ENCODE results near the gene XYLB.
"Not testable (repeated sequence)": the region's sequence is repeated elsewhere in the genome, so short reads cannot be mapped to it uniquely, and the experiment has no call there.

Gene XYLB

DNA sequence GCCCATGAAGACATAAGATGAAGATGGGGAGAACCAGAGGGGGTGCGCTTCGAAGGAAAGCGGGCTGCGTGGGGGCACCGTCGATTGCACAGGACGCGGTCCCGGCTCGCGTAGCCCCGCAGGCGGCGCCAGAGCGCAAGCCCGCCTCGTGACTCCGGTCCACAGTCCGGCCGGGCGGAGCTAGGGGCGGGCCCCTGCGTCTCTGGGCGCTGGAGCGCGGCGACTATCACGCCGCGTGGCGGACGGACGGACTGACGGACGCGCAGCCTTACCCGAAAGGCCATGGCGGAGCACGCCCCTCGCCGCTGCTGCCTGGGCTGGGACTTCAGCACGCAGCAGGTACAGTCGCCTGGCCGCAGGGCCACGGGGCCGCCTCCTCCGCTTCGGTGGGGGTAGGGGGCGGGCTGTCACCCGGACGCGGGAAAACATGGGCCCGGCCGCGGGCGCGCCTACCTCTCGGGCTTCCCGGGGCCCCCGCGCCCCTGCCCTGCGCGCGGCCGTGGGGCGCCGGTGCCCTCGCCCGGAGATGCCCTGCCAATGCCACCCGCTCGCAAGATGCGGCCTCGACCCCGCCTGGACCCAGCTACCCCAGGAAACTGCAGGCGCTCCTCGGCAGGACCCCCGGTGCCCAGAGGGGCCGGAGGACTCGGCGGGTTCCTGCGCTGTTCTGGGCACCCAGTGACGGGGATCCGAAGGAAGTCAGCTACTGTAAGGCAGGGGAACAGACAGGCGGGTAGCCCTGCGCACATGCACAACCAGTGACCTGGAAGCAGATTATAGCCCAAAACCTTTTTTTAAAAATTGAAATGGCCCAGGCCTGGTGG lies at the start of gene XYLB:
Gene XYLB (plus strand): TSS at position 199 of the 824 bp plus-strand sequence. CDS start 84 bp downstream, at position 283.
- DNase-seq (ENCODE audit: low read depth), result peak; percentile 43

DNA sequence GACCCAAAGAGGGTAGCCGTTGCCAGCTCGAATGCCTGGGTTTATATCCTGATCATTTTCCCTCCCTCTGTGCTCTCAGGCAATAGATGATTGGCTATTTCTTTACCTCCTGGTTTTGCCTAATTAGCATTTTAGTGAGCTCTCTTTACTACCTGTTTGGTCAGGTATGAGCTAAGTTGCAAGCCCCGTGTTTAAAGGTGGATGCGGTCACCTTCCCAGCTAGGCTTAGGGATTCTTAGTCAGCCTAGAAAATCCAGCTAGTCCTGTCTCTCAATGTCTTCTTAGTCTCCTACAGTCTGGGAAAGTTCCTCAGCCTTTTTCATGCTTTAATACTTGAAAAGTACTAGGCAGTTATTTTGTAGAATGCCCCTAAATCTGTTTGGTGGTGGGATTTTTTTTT lies 49.5 kb upstream of the XYLB start:
- DNase-seq (ENCODE audit: low read depth), result not testable (repeated sequence)

DNA sequence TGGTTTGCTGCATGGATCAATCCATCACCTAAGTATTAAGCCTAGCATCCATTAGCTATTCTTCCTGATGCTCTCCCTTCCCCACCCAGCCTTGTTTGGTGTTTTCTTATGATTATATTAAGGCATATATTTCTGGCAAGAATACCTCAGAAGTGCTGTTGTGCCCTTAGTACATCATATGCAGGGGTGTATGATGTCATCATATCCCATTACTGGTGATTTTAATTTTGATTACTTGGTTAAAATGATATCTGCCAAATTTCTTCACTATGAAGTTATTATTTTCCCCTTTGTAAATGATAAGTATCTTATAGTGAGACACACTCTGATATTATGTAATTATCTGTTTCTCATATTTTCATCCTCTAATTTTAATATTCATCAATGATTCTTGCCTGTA lies 49.0 kb upstream of the XYLB start:
- no peak for DNase-seq (ENCODE audit: low read depth)

DNA sequence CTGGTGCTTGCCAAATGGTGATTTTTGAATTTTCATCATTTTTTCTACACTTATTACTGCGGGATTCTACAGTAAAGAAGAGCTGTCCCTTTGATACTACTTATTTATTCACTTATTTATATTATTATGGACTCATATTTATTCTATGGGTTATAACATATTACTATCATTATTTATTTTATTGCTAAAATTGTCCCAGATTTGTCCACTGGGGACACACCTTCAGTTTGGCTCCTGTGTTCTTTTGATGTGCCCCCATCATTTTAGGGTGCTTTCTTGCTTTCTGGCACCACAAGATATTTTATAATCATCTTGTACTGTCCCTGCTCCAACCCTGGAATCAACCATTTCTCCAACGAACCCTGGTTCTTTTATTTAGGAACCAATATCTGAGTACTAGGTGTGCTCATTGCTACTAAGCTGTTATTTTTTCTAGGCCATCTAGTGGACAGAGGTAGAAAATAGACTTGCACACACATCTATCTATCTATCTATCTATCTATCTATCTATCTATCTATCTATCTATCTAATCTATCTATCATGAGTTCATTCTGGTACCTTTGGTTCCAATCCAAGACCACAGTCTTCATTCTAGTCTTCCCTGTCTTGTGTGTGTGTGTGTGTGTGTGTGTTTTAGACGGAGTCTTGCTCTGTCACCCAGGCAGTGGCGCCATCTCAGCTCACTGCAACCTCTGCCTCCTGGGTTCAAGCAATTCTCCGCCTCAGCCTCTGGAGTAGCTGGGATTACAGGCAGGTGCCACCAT lies 48.5 kb upstream of the XYLB start:
- DNase-seq (ENCODE audit: low read depth), result no peak

DNA sequence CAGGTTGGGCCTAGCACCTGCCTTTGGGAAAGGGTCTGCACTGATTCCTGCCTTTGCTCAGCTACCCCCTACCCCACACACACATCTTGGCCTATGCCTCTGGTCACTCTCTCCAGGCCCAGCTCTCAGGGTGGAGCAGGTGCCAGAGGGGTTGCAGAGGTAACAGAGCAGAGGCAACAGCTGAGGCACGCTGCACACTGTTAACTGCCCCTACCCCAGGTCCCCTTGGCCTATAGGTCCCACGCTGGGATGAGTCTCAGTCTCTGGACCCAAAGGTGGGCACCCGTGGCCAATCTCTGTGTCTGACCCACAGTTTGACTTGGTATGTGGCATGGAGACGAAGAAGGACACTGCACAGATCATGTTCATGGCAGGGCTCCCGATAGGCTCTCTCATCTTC lies 39.6 kb upstream of the XYLB start:
- DNase-seq (ENCODE audit: low read depth), result no peak

DNA sequence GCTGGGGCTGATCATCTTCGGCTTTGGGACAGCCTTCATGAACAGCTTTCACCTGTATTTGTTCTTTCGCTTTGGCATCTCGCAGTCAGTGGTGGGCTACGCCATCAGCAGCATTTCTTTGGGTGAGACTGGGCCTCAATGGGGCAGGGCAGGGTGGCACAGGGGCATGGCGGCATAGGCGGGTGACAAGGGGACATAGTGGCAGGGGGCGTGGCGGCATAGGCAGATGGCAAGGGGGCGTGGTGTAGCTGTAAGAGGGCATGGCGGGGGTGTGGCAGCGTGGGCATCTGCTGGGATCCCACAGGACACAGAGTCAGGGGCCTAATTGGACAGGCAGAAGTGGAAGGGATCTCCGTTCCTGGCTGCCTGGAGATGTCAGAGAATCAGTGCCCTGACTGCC lies 39.0 kb upstream of the XYLB start:
- no peak for DNase-seq (ENCODE audit: low read depth)

DNA sequence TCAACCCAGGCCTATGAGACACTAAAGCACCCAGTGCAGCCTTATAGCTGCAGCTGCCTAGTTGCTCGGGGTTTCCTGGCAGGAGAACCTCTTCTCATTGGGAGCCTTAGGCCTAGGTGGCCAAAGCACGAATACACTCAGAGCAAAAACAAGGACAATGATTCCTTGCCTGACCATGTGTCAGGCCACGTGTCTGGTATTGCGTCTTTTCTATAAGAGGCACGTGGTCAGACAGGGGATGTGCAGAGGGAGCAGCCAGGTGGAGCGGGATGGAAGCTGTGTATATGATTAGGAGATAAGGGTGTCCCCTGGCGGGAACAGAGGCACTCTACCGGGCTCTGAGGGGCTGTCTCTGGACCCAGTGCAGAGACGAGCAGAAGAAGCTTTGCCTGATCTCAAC lies 38.1 kb upstream of the XYLB start:
- no peak for DNase-seq (ENCODE audit: low read depth)

DNA sequence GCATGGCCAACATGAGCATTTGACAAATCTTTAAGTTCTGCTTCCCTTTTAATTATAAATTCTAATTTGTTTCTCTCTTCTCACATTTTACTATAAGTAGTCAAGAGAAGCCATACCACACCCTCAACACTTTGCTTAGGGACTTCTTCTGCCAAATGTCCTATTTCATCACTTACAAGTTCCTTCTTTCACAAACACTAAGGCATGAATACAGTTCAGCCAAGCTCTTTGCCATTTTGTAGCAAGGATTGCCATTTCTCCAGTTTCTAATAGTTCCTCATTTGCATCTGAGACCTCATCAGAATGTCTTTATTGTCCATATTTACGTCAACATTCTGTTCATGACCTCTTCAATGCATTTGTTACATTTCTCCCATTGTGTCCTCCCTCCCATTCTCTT lies 35.1 kb upstream of the XYLB start:
- DNase-seq (ENCODE audit: low read depth), result no peak

DNA sequence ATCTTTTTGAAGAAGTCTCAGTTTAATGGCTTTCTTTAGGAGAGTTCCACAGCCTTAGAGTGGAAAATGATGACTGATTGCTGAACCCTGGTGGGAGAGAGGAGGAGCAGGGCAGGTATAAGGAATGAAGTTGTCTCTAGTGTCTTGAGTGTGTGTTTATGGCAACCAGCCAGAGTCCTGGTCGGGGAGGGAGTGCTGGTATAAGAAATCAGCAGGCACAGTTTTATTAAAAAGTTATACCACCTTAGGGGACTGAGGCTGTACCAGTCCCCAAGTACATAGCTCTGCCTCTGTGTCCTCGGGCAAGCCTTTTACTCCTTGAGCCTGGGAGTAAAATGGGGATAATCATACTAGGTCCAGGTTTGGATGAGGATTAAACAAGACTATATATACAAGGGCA lies 34.6 kb upstream of the XYLB start:
- no peak for DNase-seq (ENCODE audit: low read depth)

DNA sequence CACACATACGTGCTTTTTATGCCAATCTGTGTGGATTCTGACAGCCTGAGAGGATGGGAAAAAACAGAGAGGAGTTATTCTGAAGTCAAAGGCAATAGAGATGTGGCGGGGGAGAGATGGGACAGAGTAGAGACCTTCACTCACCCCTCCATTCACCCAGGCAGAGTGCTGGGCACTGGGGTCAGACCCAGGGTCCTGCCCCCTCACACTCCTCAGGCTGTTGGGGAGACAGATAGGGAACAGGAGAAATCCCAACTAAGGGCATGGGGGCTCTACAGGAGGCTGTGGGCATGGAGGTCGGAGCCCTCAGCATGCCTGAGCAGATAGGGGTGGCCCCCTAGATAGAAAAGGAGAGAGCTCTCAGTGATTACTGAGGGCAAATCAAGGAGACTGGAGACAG lies 34.2 kb upstream of the XYLB start:
- no peak for DNase-seq (ENCODE audit: low read depth)

DNA sequence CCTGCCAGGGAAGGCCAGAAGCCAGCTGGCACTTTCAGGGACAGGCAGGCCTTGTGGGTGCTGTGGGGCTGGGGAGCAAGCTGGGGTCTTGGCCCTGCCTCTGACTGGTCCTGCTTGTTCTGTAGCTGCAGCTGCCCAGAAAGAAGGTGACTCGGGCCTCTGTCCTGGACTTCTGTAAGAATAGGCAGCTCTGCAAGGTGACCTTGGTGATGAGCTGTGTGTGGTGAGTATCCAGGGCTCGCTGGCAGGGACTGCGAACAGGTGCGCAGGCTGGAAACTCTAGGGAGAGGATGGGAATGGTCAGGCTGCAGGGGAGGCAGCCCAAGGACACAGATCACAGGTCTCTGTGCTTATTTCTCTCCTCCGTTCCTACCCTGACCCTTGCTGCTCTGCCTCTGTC lies 33.3 kb upstream of the XYLB start:
- DNase-seq (ENCODE audit: low read depth), result no peak

DNA sequence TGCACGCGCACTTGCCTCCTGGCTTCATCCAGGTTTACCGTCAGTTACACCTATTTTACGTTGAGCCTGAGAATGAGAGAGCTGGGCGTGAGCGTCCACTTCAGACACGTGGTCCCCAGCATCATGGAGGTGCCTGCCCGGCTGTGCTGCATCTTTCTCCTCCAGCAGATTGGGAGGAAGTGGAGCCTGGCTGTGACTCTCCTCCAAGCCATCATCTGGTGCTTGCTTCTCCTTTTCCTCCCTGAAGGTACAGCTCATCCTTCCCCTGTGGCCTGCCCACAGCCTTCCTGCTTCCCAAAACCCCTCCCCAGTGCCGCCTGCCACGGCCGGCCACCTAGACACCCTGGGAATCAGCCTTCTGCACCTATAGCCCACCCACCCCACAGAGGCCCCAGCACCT lies 32.9 kb upstream of the XYLB start:
- no peak for DNase-seq (ENCODE audit: low read depth)

DNA sequence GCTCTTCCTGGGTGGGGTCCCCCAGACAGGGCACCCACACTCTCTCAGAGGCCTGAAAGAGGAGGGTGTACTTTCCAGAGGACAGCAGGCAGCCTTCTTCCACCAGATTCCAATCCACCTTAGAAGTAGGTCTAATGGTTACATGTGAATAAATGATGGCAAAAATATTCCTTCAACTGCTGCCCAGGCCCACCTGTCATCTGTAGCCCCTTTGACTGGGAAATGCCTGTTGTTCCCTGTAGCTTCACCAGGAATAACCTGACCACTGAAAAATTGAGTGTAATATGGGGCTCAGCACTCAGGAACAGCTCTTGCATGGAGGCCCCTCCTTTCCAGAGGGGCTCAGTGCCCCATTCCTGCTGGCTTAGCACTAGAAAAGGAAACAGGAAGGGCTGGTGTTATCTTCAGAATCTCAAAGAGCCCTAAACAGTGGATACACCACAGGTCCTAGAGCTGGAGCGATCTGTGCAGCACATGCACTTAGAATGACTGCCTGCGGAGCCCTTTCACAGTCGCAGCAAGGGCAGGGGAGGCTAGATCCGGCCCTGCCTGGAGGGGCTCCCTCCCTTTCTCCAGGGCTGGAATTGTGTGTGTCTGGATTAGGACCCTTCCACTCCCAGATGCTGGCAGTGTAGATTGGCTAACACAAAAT lies 32.3 kb upstream of the XYLB start:
- no peak for DNase-seq (ENCODE audit: low read depth)

DNA sequence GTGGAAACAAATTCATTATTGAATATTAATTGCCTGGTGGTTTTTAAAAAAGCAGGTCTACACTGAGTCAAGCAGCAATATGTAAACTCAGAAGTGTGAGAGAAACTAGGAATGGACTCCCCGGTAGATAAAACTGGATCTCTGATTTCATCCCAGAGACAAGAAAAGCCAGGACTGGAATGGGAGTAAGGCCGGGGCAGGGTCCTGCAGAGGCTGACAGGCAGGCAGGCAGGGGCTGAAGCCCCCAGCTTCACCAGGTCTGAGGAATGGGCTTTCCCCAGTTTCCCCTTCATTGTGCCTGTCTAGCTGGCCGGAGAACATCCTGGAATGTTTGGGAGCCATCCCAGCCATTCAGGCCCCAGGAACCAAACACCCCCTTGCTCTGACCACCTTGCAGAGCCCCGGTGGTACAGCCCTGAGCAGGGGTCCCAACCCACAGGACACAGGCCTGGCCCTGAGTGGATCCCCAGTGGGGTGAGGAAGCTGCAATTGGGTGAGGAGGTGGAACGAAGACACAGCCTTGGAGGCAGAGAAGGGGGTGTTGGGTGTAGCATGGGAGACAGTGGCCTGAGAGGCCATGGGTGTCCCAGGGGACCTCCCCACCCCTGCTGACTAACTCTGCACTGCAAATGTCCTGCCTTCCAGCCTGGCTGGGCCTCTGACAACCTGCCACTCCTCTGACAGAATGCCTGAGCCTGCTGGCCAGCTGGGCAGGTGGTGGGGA lies 31.7 kb upstream of the XYLB start:
- no peak for DNase-seq (ENCODE audit: low read depth)

DNA sequence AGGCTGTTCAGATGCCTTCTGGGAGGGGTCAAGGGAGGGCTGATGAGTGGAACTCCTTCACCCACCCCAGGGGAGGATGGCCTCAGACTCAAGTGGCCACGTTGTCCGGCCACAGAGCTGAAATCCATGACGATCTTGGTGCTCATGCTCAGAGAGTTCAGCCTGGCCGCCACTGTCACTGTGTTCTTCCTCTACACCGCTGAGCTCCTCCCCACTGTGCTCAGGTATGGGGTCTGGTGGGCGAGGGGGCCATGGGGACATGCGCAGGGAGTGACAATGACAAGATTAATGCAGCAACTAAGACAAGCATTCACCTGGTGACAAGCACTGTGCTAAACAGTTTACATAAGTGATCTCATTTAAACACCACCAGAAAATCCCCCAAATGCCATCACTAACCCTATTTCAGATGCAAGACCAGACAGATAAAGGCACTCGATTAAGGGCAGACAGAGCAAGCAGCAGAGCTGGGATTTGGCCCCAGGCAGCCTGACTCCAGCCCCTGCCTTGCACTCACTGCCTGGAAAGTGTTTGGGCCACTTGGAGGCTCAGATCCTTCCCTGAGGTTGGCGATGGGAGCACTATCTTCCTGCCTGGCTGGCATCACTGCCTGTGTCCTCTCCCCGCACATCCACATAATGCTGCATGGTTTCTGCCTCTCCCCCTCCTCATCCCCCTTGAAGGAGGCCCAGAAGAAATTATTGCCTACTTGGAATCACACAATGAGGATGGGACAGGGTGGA lies 30.9 kb upstream of the XYLB start:
- DNase-seq (ENCODE audit: low read depth), result no peak

DNA sequence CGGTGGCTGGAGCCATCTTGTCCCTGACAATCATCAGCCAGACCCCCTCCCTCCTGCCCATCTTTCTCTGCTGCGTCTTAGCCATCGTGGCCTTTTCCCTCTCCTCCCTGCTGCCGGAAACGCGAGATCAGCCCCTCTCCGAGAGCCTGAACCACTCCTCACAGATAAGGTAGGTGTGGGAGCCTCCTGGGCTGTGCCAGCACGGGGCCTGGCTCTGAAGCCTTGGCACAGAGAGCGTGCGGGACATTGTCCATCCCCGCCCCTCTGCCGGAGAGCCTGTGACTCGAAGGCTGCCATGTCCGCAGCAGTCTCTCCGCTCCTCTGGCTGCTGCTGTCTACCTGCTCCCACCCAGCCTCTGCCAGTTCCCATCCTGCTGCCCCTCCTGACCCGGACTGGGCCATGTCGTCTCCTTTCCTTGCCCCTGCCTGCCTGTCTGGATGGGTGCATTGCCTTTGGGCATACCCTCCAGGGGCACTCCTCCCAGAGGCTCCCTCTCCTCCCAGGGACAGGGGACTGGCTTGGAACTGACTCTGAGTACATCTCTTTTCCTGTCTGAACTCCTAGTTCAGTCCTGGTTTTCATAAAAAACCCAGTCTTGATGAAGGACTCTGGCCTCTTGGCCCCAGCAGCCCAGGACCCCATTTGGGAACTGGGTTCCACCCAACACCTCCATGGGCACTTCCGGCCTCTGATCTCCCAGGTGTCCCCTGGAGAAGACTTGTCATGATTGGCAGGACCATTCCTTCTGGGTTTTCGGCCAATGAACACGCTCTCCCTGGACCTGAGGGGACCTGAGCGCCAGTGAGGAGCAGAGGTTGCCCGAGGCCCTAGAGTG lies 30.0 kb upstream of the XYLB start:
- DNase-seq (ENCODE audit: low read depth), result no peak

DNA sequence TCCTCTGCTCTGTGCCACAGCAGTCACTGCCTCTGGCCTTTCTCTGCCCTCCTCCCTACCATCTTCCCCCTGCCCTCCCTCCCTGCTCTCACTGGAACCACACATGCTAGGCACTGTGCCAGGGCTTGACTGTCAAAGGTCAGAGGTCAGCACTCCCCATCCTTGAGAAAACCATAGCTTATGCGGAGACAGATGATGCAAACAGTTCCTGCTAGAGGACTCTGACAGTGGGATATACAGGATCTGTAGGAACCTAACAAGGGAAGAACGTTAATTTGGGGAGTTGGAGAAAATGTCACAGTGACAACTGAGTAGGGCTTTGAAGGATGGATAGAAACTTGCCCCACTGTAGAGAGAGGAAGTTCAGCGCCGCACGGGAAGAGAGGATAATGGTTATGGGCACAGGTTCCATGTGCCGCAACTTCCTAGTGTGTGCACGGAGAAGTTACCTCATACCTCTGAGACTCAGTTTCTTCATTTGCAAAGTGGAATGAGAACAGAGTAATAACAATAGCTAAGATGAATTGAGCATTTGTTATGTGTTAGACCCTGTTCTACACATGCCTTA lies 29.3 kb upstream of the XYLB start:
- no peak for DNase-seq (ENCODE audit: low read depth)

DNA sequence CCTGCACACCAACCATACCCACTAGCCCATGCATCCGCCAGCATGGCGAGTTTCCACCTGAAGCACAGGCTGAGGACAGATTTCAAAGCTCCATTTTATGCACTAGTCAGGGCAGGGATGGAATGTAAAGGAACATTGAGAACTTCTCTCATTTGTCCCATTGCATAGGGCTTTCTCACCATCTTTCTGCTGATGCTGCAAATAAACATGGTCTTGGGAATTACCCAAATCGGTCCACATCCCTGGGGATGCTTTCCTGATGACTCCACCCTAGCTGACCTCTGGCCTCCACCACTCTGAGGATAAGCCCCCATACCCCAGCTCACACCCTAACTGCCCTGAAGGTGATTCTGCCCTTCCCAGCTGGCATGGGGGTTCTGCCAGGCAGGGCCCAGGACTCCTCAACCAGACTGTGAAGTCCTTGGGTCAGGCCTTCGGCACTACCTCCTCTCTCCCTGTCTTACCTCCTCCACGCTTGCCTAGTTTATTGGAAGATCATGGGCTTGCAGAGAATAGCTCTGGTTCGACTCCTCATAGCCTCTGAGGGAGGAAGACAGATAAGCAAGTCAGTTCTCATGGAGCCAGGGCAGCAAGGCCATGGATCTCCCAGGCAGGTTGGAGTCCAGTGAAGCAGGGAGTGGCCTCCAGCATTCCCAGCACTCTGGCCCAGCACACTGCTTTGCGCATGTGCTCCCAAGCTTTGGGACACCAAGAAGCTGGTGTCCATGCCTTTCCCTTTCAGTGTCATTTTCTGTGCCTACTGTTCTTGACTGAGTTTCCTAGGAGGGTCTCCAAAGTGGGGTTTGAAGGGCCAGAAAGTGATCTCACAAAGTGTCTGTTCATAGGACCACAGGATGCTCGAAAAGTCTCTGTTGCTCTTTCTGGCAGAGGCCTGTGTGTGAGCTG lies 27.6 kb upstream of the XYLB start:
- no peak for DNase-seq (ENCODE audit: low read depth)

DNA sequence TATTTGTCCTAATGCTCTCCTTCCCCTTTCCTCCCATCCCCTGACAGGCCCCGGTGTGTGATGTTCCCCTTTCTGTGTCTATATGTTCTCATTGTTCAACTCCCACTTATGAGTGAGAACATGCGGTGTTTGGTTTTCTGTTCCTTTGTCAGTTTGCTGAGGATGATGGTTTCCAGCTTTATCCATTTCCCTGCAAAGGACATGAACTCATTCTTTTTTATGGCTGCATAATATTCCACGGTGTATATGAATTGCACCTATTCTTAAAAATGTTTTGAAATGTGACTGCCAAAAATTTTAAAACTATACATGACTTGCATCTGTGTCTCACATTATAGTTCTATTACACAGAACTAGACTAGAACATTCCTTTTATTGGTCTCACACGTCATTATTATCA lies 25.9 kb upstream of the XYLB start:
- DNase-seq (ENCODE audit: low read depth), result not testable (repeated sequence)

Data from T-helper 22 cell (primary cell).